HG02885 (cell line): ENCODE data around the gene PRM3.

Experiments used
- ATAC-seq: cut with Tn5 transposase; IDR thresholded peaks from one replicate; pipeline ENCODE4 v1.9.1; 2021; ENCODE audit warnings: mild to moderate bottlenecking; ENCODE audit not compliant: unreplicated experiment, poor library complexity

PRM3 gene

GRCh38 chr16:11289202-11289601 lies 15.8 kb upstream of the PRM3 start:
- ATAC-seq, result no peak

GRCh38 chr16:11285842-11286241 lies 12.4 kb upstream of the PRM3 start:
- no peak for ATAC-seq

DNA sequence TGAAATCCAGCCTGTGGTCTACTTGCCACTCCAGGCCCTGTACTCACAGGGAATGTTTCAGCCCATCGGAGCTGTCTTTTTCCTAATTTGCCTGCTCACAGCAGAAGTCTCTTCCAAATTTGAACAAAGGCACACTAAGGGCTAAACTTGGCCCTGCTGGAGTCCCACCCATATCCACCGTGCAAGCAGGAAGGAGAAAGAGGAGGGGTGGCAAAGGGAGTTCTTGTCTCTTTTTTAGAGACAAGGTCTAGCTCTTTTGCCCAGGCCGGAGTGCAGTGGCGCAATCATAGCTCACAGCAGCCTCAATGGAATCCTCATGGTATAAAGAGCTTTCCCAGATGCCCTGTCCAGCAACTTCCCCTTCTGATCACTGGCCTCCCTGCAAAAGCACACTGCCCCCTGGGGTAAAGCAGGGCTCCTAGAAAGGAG lies 10.4 kb upstream of the PRM3 start:
- ATAC-seq, result no peak

DNA sequence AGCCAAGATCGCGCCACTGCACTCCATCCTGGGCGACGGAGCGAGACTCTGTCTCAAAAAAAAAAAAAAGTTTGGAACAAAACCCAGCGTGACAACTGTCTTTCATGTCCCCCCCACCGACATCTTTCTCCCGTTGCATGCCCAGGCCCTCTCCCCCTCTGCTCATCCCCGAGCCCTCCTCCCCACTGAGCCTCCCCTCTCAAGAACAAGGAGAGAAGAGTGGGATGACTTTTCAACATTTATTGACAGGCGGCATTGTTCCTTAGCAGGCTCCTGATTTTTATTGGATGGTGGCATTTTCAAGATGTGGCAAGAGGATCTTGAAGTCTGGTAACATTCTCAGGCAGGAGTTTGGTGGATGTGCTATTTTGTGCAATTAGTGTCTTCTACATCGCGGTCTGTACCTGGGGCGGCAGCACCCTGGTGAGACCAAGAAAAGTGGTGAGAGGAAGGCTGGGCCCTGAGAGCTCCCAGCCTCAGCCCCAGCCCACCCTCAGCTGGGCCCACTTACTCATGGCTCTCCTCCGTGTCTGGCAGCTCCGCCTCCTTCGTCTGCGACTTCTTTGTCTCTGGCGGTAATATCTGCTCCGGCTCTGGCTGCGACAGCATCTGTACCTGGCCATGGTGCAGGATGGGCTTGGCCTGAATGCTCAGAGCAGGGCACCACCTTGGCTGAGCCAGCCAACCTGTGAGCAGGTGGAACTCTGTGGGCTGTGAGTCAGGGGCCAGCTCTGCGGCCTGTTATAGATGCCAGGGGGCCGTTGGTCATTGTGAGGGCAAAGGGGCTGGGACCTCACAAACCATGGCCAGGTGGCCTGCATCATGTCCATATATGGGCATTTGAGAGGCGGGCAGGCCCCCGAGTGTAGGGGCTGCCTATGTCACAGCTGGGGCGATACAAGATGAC lies 7.4 kb upstream of the PRM3 start, which contains the start of gene PRM1:
TSS of gene PRM1 (minus strand) at position 715 of the 907 bp plus-strand sequence. CDS start at position 623, 92 bp downstream.
- ATAC-seq, result no peak

DNA sequence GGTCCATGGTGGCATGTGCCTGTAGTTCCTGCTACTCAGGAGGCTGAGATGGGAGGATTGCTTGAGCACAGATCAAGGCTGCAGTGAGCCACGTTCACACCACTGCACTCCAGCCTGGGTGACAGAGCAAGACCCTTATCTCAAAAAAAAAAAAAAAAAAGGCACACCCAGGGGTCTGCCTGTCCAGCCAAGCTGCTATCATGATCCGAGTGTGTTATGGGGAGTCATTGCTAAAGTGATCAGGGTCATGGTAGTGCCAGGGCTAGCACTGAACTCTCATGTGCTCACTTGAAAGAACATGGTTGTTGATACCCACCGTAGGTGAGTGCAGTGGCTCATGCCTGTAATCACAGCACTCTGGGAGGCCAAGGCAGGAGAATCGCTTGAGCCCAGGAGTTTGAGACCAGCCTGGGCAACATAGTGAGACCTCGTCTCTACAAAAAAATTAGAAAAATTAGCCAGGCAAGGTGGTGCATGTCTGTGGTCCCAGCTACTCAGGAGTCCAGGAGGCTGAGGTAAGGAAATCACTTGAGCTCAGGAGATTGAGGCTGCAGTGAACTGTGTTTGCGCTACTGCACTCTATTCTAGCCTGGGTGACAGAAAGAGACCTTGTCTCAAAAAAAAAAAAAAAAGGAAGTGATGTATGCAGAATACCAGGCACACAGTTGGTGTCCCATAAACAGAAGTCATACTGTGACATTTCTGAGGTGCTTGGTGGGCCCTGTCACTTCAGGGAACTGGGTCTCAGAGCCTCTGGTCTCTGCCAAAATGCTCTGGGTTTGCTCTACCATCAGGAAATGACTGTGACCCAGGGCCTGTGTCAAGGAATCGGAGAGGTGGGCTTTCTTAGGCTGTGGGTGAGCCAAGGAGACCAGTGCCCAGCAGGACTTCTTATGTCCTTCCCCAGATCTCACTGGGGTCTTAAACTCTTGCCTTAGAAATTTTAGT lies 5.5 kb upstream of the PRM3 start:
- ATAC-seq, result no peak

DNA sequence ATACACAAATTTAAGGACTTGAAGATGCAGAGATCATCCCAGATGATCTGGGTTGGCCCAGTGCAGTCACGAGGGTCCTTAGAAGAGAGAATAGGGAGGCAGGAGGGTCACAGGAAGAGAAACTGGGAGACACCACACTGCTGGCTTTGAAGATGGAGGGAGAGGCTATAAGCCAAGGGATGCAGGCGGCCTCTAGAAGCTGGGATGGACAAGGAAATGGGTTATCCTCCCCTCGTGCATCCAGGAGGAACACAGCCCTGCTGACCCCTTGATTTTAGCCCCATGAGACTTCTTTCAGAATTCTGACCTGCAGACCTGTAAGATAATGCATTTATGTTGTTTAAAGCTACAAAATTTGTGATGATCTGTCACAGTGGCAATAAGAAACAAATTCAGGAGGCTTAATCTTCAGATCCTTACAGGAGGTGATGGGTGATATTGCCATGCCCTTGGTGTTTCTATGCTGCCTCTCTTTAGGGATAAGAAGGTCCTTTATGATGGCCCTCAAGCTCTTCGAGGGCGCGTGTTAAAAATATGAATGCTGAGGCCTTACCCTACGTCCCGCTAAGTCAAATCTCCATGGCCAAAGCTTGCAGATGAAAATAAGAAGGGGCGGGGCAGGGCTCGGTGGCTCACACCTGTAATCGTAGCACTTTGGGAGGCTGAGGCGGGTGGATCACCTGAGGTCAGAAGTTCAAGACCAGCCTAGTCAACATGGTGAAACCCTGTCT lies 4.3 kb upstream of the PRM3 start:
- no peak for ATAC-seq

- ATAC-seq, result no peak
Observed at GRCh38 chr16:11276896-11277593, 3.6 kb upstream of the PRM3 start.

- ATAC-seq, result no peak
Observed at GRCh38 chr16:11276143-11276895, 2.9 kb upstream of the PRM3 start, which contains the start of gene PRM2. Gene PRM2, minus strand, starts transcription at chr16:11276480. Its CDS starts 110 bp downstream, at chr16:11276370.

DNA sequence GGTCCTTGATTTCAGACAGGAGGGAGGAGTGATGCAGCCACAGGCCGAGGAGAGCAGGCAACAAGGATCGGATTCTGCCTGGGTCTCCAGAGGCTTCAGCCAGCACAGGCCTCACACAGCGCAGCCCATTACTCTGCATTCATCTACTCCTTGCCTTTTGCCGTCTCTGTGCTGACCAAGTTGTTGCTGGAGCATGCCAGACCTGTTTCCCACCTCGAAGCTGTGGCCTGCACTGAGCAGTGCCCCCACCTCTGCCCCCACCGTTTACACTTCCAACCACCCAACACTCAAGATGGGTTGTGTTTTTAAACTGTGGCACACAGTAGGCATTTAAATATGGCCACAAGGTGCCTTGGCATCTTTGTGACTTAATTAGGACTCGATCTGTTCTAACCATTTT lies 1.5 kb upstream of the PRM3 start:
- ATAC-seq, result no peak

DNA sequence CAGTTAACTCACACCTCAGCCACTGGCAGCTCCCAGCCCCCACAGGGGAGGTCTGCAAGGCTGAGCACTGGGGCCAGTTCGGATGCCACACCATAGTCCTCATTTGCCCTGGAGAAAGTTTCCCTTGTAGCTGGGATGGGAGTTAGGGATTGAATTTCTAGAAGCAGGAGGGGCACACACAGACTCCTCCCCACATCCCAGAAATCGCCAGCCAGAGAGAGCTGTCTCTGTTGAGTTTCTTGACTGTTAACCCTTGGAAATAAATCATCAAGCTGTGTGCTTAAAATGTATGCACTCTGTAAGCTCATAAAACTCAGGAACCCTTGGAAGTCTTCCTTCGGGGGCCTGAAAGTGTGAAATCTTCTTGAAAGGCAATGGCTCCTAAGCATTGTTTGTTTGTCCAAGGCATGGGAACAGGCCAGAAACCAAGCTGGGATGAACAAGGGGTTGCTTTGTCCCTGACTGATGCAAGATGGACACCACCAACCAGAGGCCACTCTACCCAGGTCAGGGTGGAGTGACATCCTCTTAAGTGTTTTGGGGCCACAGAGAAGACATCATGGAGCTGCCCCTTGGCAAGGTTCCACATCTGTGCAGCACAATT lies 394 bp upstream of the PRM3 start:
- no peak for ATAC-seq

DNA sequence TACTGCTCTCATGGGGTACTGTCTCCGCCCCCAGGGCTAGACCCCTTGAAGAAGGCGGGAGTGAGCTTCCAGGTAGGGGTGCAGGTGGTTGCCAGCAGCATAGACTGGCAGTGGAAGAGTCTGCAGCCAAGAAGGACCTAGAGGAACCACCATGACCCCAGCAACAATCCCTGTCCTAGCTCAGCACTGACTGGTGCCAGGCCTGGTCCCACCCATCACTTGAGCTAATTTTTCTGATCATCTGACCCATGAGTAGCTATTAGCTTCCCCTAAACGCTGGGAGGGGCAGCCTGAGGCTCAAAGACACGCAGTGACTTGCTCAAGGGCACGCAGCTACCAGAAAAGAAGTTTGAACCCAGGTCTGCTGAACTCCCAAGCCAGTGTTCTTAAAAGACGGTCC lies 945 bp downstream of the PRM3 start:
- ATAC-seq, result no peak

DNA sequence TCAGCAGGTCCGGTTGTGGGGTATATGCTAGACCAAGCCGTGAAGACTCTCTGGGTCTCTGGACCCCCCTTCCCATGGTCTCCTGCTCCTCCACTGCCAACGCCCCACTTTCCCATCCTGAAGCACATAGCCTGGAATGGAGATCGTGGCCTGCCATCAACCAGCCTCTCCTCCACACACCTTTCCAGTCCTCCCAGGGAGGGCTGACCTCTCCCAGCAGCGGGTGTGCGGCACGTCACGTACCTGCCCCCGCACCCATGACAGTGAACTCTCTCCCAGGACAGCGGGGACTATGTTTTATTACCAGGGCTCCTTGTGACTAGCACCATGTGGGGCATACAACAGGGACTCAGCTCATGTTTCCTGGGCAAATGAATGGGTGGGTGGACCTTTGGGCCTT lies 1.8 kb downstream of the PRM3 start:
- no peak for ATAC-seq

DNA sequence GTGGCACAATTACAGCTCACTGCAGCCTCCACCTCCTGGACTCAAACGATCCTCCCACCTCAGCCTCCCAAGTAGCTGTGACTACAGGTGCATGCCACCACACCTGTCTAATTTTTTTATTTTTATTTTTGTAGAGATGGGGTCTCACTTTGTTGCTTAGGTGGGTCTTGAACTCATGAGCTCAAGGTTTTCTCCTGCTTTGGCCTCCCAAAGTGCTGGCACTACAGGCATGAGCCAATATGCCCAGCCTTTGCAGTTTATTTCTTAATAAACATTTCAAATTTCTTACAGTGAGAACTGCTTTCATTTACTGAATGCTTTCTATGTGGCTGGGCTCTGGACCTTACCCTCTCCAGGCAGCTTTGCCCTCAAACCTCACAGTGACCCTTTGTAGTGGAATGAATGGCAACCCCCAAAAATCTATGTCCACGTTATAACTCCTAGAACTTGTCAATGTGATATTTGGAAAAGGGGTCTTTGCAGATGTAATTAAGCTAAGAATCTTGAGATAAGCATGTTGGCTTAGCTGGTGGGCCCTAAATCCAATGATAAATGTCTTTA lies 2.7 kb downstream of the PRM3 start:
- no peak for ATAC-seq

DNA sequence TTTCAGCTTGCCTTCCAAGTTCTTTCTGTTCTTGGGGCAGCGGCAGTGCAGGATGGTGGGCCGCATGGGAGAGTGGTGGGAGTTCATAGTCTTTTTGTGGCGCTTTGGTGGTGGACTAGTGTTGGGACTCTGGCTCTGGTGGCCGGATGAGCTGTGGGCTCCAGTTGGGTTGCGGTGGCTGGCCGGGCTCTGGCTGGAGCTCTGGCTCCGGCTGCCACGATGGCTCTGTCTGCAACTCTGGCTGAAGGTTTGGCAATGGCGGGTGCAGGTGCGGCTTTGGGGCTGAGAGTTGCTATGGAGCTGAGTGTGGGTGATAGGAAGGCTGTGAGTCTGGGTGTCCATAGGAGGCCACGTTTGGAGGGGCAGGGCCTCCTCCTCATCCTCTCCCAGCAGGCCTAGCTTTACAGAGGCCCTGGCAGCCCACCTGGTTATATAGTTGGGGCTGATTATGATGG lies 4.5 kb downstream of the PRM3 start, which contains the start of gene TNP2:
TSS of gene TNP2 (minus strand) at position 405 of the 455 bp plus-strand sequence. CDS start at position 342, 63 bp downstream.
- no peak for ATAC-seq

GRCh38 chr16:11265124-11265523 lies 8.3 kb downstream of the PRM3 start:
- ATAC-seq, result no peak

DNA sequence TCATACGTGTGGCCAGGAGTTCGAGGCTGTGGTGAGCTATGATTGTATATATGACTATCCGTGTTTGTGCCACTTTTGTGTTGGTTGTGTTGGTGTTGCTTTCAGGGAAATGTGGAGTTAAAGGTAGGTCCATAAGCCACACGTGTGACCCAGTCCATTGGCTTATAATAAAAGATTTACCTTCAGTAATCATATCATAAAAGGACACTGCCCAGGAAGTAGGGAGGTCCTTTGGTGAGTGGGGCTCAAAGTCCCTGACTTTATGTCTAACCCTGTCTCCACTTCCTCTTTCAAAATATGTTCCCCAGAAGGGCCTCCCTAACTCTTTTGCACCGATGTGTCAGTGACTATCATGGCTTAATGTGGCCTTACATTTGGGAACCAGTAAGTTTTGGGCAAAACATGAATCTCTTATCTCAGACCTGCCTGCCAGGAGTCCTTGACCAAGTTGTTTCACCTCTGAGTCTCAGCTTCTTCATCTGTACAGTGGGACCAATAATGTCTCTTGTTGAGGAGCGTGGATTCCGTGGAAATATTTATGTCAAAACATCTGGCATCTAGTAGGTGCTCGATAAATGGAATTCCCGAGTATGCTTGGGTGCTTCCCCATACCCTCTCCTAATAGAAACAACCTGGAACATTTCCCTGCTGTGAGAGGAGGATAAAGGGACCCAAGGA lies 9.1 kb downstream of the PRM3 start:
- ATAC-seq, result no peak

- ATAC-seq, result no peak
Observed at GRCh38 chr16:11263737-11264136, 9.7 kb downstream of the PRM3 start.
